Panc1 (cell line): ENCODE data around the gene THAP8. TPM values are rescaled to one million over a fixed set of nuclear protein-coding genes. Genes with fewer than 3 reads are reported as not detected.
A peak's percentile ranks its signal among the peaks of the same experiment; 100 is the strongest.

ENCODE experiments used
- ATAC-seq: fragments of 200-7000 bp; cut with Tn5 transposase; 2 replicates; pipeline ENCODE4 v1.9.1; 2020; ENCODE audit warnings: mild to moderate bottlenecking, moderate library complexity
- BruUV-seq: library from RNA; stranded (reverse); fragments of 400-500 nt; replicated peaks from 2 replicates; lab custom pipeline; 2021; lab: Mats Ljungman, UMichigan
- CTCF ChIA-PET: fragments of 300-600 bp; sonication (Branson Sonifier 250); formaldehyde crosslinking; loops from one replicate; lab custom pipeline; 2022; ENCODE audit warnings: antibody characterized with exemption; lab: Charles Lee
- POLR2A ChIA-PET: fragments of 300-600 bp; sonication (Branson Sonifier 250); formaldehyde crosslinking; loops from one replicate; lab custom pipeline; 2022; ENCODE audit warnings: antibody characterized with exemption; lab: Charles Lee
- DNase-seq: peaks from one replicate; pipeline ENCODE4 v3.0.0-alpha.2; 2010; ENCODE audit warnings: low read depth, low spot score
- H3K27ac ChIP-seq: 2 replicates; pipeline ENCODE4 v1.5.1; 2011; ENCODE audit warnings: mild to moderate bottlenecking, low read length, inconsistent platforms
- H3K27me3 ChIP-seq: fragments of 200-500 bp; sonication (Bioruptor generic); 2 replicates; pipeline ENCODE4 v1.6.0; 2014; ENCODE audit warnings: low read length, inconsistent platforms; ENCODE audit not compliant: control insufficient read depth, insufficient read depth
- H3K36me3 ChIP-seq: fragments of 200-500 bp; sonication (Bioruptor generic); 2 replicates; pipeline ENCODE4 v1.5.1; 2014; ENCODE audit warnings: inconsistent platforms, mild to moderate bottlenecking, low read length, moderate library complexity; ENCODE audit not compliant: control insufficient read depth, insufficient read depth
- H3K4me1 ChIP-seq: 2 replicates; pipeline ENCODE4 v1.5.1; 2011; ENCODE audit warnings: inconsistent platforms, mild to moderate bottlenecking, low read length, moderate library complexity; ENCODE audit not compliant: control insufficient read depth, insufficient read depth
- H3K4me3 ChIP-seq, 2 experiments: 2 replicates each; pipeline ENCODE4 v1.5.1; 2011 to 2012; ENCODE audit warnings: low read depth in 2 of 2, low read length in 2 of 2, mild to moderate bottlenecking in 2 of 2, inconsistent platforms in 1 of 2, moderate library complexity in 1 of 2
- H3K9me3 ChIP-seq: fragments of 200-500 bp; sonication (Bioruptor generic); 2 replicates; pipeline ENCODE4 v1.5.1; 2014; ENCODE audit warnings: low read depth, mild to moderate bottlenecking, inconsistent platforms, low read length, moderate library complexity; ENCODE audit not compliant: control insufficient read depth, insufficient read depth
- CTCF ChIP-seq: fragments of 450-650 bp; IDR thresholded peaks from 2 replicates; pipeline ENCODE4 v1.5.1; 2017; ENCODE audit warnings: mild to moderate bottlenecking
- POLR2AphosphoS5 ChIP-seq: IDR thresholded peaks from 2 replicates; pipeline ENCODE4 v1.6.1; 2012; ENCODE audit warnings: mild to moderate bottlenecking, low read depth, low read length, moderate library complexity
- REST ChIP-seq, 2 experiments: IDR thresholded peaks; 2 replicates each; pipeline ENCODE4 v1.6.1; 2011 to 2012; ENCODE audit warnings: low read depth in 2 of 2, control low read depth in 1 of 2, low read length in 1 of 2, mild to moderate bottlenecking in 1 of 2, moderate library complexity in 1 of 2; ENCODE audit not compliant: insufficient read depth in 1 of 2
- SIN3A ChIP-seq: IDR thresholded peaks from 2 replicates; pipeline ENCODE4 v1.6.1; 2012; ENCODE audit warnings: low read depth, mild to moderate bottlenecking, low read length, moderate library complexity, borderline replicate concordance; ENCODE audit not compliant: insufficient read depth
- TCF7L2 ChIP-seq: IDR thresholded peaks from 2 replicates; pipeline ENCODE4 v1.6.1; 2011; ENCODE audit warnings: mild to moderate bottlenecking, low read depth, low read length, inconsistent platforms
- in situ Hi-C: cut with HindIII; loops from 2 replicates; pipeline ENCODE4 v1.10.0; 2016; ENCODE audit warnings: low sequenced_read_pairs, low pct_unique_long_range_greater_than_20kb
- intact Hi-C: fragments of 100-400 bp; cut with micrococcal nuclease; formaldehyde crosslinking; loops from one replicate; pipeline ENCODE4 v1.10.0; 2022; ENCODE audit not compliant: unreplicated experiment
- total RNA-seq: library from RNA; stranded (reverse); gene quantifications from one replicate; pipeline ENCODE4 v1.2.1, GENCODE V29; 2021; ENCODE audit not compliant: unreplicated experiment

THAP8 gene
- total RNA-seq, 1 experiment from 2014 or later, result 9.6 TPM

- Histone ChIP-seq H3K27me3 (no peaks in the 10 kb centered on the region), H3K4me3 (no peak overlapping the region), H3K4me1 (peaks cover under 1% of the 10 kb centered on the region), H3K9me3 (no peaks in the 10 kb centered on the region), H3K27ac (no peak overlapping the region), H3K36me3 (no peaks in the 10 kb centered on the region)
- in situ Hi-C loops, result no loop called here
- ATAC-seq, result no peak
- BruUV-seq, result no TSS peak
- TF ChIP-seq REST (IDR thresholded peaks at IDR 0.05; ENCODE audit: insufficient read depth in 1 of 2, low read depth in 2 of 2, low read length in 1 of 2) (no peak), POLR2AphosphoS5 (no peak), CTCF (peak; percentile 78)
- POLR2A ChIA-PET, result no interaction called here
- CTCF ChIA-PET, result no interaction called here
- intact Hi-C loops, result no loop called here
- no peak for DNase-seq
These were observed 2.8 kb downstream of the THAP8 start for GRCh38 chr19:36051236-36051635.

GRCh38 chr19:36049080-36049698 is 4.9 kb downstream of the THAP8 start:
- Histone ChIP-seq H3K4me3 (no peak overlapping the region), H3K4me1 (no peaks in the 10 kb centered on the region), H3K36me3 (no peaks in the 10 kb centered on the region), H3K27ac (no peak overlapping the region), H3K9me3 (no peaks in the 10 kb centered on the region), H3K27me3 (no peaks in the 10 kb centered on the region)
- ATAC-seq (no peak), DNase-seq (no peak)
- BruUV-seq, result no TSS peak
- ChIA-PET POLR2A (interaction anchor here (0.7 kb wide), 1 partner anchor 64 kb away, joined by 4 read pairs; no protein-coding TSS in a partner anchor), CTCF (interaction anchor here (0.6 kb wide), 1 partner anchor 255 kb away, joined by 4 read pairs; no protein-coding TSS in a partner anchor)
- intact Hi-C loops (no loop called here), in situ Hi-C loops (no loop called here)
- TF ChIP-seq CTCF (no peak), POLR2AphosphoS5 (no peak), TCF7L2 (no peak), SIN3A (no peak), REST (IDR thresholded peaks at IDR 0.05; ENCODE audit: insufficient read depth in 1 of 2, low read depth in 2 of 2, low read length in 1 of 2) (no peak)
